OCI-LY1 (cell line): Measurements from ENCODE around the gene SLC2A3.
"Not testable (repeated sequence)": the region's sequence is repeated elsewhere in the genome, so short reads cannot be mapped to it uniquely, and the experiment has no call there.

Experiments used
- H2AFZ ChIP-seq: fragments of 200-600 bp; sonication (generic), shearing (Covaris generic); 2 replicates; pipeline ENCODE4 v1.6.0; 2014; ENCODE audit warnings: antibody characterized with exemption, mild to moderate bottlenecking, low read length
- H3F3A ChIP-seq: fragments of 200-600 bp; sonication (generic), shearing (Covaris generic); 2 replicates; pipeline ENCODE4 v1.6.0; 2014; ENCODE audit warnings: mild to moderate bottlenecking, antibody characterized with exemption, low read length, moderate library complexity; ENCODE audit not compliant: insufficient read depth
- H3K27ac ChIP-seq: fragments of 200-600 bp; sonication (generic); 2 replicates; pipeline ENCODE4 v1.5.1; 2014; ENCODE audit warnings: low read length, mixed run types, mild to moderate bottlenecking, low read depth; ENCODE audit not compliant: poor library complexity, severe bottlenecking
- H3K27me3 ChIP-seq: fragments of 200-600 bp; sonication (generic); 2 replicates; pipeline ENCODE4 v1.6.0; 2014; ENCODE audit warnings: antibody characterized with exemption, mild to moderate bottlenecking, low read length, moderate library complexity; ENCODE audit not compliant: insufficient read depth
- H3K36me3 ChIP-seq: fragments of 200-600 bp; sonication (generic); 2 replicates; pipeline ENCODE4 v1.6.1; 2014; ENCODE audit warnings: mild to moderate bottlenecking, antibody characterized with exemption, low read length, moderate library complexity, mixed read lengths; ENCODE audit not compliant: insufficient read depth
- H3K4me1 ChIP-seq: fragments of 200-600 bp; sonication (generic); 2 replicates; pipeline ENCODE4 v1.5.1; 2014; ENCODE audit warnings: mild to moderate bottlenecking, low read length, moderate library complexity; ENCODE audit not compliant: insufficient read depth, severe bottlenecking
- H3K4me2 ChIP-seq: fragments of 200-600 bp; sonication (generic), shearing (Covaris generic); 2 replicates; pipeline ENCODE4 v1.6.1; 2014; ENCODE audit warnings: low read length
- H3K4me3 ChIP-seq: fragments of 200-600 bp; sonication (generic); 2 replicates; pipeline ENCODE4 v1.5.1; 2014; ENCODE audit warnings: low read length, low read depth, mild to moderate bottlenecking, mixed read lengths; ENCODE audit not compliant: poor library complexity, severe bottlenecking
- H3K79me2 ChIP-seq: fragments of 200-600 bp; shearing (Covaris generic); 2 replicates; pipeline ENCODE4 v1.6.1; 2016; ENCODE audit warnings: mixed run types, low read length, mixed read lengths; ENCODE audit not compliant: insufficient read depth
- H3K9ac ChIP-seq: fragments of 200-600 bp; sonication (generic), shearing (Covaris generic); 2 replicates; pipeline ENCODE4 v1.6.1; 2014; ENCODE audit warnings: mild to moderate bottlenecking, low read length, mixed read lengths
- H3K9me2 ChIP-seq: fragments of 200-600 bp; sonication (generic), shearing (Covaris generic); 2 replicates; pipeline ENCODE4 v1.6.1; 2014; ENCODE audit warnings: low read depth, mild to moderate bottlenecking, low read length, mixed read lengths
- H3K9me3 ChIP-seq: fragments of 200-600 bp; shearing (Covaris generic); 2 replicates; pipeline ENCODE4 v1.6.1; 2014; ENCODE audit warnings: low read length, mixed read lengths
- H4K20me1 ChIP-seq: fragments of 200-600 bp; sonication (generic), shearing (Covaris generic); 2 replicates; pipeline ENCODE4 v1.6.0; 2016; ENCODE audit warnings: mild to moderate bottlenecking, low read length; ENCODE audit not compliant: insufficient read depth
- EZH2 ChIP-seq: fragments of 200-600 bp; sonication (generic), shearing (Covaris generic); IDR thresholded peaks from 2 replicates; pipeline ENCODE4 v1.8.0; 2017; ENCODE audit warnings: borderline replicate concordance, mixed run types, mild to moderate bottlenecking, antibody characterized with exemption, low read length, moderate library complexity, mixed read lengths
- TF ChIP-seq, protein P1 (sequence below): fragments of 200-600 bp; sonication (generic), shearing (Covaris generic); IDR thresholded peaks from 2 replicates; pipeline ENCODE4 v1.5.1; 2017; ENCODE audit warnings: mild to moderate bottlenecking, antibody characterized with exemption, low read length, moderate library complexity, mixed read lengths

The SLC2A3 gene

DNA sequence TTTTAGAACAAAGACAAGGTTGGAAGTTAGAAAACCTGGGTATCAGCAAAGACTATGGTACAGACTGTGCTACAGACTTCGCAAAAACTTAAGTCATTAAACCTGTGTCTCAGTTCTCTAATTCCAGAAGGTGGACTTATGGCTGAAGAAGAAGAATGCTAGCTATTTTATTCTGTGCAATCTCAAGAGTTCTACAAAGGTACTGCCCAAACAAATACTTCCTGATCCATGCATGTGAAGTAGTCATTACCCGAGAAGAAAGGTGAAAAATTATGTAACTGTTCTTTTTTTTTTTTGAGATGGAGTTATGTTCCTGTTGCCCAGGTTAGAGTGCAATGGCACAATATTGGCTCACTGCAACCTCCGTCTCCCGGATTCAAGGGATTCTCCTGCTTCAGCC is 45.5 kb upstream of the SLC2A3 start:
- no peak overlapping the region for H3K9ac ChIP-seq
- no peaks in the 10 kb centered on the region for H3K9me2 ChIP-seq
- H3F3A ChIP-seq = no peaks in the 10 kb centered on the region
- no peaks in the 10 kb centered on the region for H3K36me3 ChIP-seq
- H3K4me2 ChIP-seq = no peak overlapping the region
- H3K79me2 ChIP-seq = no peaks in the 10 kb centered on the region
- no peak overlapping the region for H2AFZ ChIP-seq
- H3K4me1 ChIP-seq = no peaks in the 10 kb centered on the region
- no peak for TF ChIP-seq EZH2
- TF ChIP-seq, protein P1, sequence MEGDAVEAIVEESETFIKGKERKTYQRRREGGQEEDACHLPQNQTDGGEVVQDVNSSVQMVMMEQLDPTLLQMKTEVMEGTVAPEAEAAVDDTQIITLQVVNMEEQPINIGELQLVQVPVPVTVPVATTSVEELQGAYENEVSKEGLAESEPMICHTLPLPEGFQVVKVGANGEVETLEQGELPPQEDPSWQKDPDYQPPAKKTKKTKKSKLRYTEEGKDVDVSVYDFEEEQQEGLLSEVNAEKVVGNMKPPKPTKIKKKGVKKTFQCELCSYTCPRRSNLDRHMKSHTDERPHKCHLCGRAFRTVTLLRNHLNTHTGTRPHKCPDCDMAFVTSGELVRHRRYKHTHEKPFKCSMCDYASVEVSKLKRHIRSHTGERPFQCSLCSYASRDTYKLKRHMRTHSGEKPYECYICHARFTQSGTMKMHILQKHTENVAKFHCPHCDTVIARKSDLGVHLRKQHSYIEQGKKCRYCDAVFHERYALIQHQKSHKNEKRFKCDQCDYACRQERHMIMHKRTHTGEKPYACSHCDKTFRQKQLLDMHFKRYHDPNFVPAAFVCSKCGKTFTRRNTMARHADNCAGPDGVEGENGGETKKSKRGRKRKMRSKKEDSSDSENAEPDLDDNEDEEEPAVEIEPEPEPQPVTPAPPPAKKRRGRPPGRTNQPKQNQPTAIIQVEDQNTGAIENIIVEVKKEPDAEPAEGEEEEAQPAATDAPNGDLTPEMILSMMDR = no peak
- no peaks in the 10 kb centered on the region for H4K20me1 ChIP-seq
- H3K27me3 ChIP-seq = no peaks in the 10 kb centered on the region
- no peaks in the 10 kb centered on the region for H3K9me3 ChIP-seq
- no peak overlapping the region for H3K27ac ChIP-seq
- H3K4me3 ChIP-seq = no peak overlapping the region

DNA sequence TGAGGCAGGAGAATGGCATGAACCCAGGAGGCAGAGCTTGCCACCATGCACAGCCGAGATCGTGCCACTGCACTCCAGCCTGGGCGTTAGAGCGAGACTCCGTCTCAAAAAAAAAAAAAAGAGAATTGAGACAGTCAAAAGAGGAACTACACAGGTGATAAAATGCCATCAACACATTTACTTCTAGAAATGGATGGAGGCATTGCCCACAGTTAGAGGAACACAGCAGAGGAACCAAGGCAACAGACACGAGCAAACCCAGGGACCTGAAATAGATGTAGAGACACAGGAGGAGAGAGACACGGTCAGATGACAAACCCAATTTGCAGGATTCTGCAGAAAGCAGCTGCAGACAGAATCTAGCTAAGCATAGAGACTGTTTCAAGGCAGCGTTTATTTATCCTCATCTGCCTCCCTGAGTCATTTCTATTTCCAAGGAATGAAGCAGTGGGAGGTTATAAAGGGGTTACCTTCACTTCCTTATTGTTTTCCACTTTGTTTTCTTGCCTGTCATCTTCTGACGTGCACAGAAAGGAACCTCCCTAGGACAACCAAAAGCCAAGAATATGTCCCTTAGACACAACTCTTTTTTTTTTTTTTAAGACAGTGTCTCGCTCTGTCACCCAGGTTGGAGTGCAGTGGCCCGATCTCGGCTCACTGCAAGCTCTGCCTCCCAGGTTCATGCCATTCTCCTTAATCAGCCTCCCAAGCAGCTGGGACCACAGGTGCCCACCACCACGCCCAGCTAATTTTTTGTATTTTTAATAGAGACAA is 41.6 kb upstream of the SLC2A3 start:
- not testable (repeated sequence) for H3K9ac ChIP-seq, H3K9me2 ChIP-seq, H3K79me2 ChIP-seq, H3K36me3 ChIP-seq, H2AFZ ChIP-seq, H3K9me3 ChIP-seq, H3K4me2 ChIP-seq, H3K4me1 ChIP-seq, H4K20me1 ChIP-seq, H3K4me3 ChIP-seq, H3K27ac ChIP-seq, H3F3A ChIP-seq, H3K27me3 ChIP-seq

DNA sequence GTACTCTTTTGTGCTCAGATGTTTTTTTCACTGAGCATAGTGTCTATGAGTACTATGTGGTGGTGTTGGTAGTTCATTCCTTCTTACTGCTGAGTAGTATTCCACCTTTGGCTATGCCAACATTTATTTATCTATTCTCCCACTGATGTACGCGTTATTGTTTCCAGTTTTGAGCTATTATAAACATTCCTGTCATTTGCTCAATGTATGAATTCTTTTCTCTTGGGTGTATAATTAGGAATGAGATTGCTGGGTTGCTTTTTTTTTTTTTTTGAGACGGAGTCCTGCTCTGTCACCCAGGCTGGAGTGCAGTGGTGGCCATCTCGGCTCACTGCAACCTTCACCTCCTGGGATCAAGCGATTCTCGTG is 37.5 kb upstream of the SLC2A3 start:
- TF ChIP-seq, protein P1 = no peak
- no peak for TF ChIP-seq EZH2
- Histone ChIP-seq H3K36me3 (no peaks in the 10 kb centered on the region), H3K79me2 (no peaks in the 10 kb centered on the region), H2AFZ (no peak overlapping the region), H3K27ac (no peak overlapping the region), H3K4me3 (no peak overlapping the region), H3K9me2 (no peaks in the 10 kb centered on the region), H3K9me3 (no peaks in the 10 kb centered on the region), H3K27me3 (no peaks in the 10 kb centered on the region), H3K4me1 (peaks cover 15% of the 10 kb centered on the region), H4K20me1 (no peaks in the 10 kb centered on the region), H3K4me2 (no peak overlapping the region), H3F3A (no peaks in the 10 kb centered on the region), H3K9ac (no peak overlapping the region)

DNA sequence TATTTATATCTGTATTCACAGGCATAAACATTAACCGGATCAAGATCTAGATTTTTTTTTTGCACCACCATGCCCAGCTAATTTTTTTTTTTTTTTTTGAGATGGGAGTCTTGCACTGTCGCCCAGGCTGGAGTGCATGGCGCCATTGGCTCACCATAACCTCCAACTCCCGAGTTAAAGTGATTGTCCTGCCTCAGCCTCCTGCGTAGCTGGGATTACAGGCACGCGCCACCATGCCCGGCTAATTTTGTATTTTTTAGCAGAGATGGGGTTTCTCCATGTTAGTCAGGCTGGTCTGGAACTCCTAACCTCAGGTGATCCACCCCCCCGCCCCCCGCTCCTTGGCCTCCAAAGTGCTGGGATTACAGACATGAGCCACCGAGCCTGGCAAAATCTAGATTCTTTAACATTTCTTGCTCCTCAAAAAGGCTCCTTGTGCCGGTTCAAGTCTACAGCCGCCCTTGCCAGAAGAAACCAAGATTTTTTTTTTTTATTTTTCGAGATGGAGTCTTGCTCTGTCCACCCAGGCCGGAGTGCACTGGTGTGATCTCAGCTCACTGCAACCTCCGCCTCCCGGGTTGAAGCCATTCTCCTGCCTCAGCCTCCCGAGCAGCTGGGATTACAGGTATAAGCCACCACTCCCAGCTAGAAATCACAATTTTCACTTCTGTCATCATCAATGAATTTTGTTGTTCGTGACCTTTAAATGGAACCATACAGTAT is 36.9 kb upstream of the SLC2A3 start:
- H3K4me2 ChIP-seq = no peak overlapping the region
- H4K20me1 ChIP-seq = no peaks in the 10 kb centered on the region
- no peaks in the 10 kb centered on the region for H3K79me2 ChIP-seq
- no peaks in the 10 kb centered on the region for H3K9me3 ChIP-seq
- H3K27ac ChIP-seq = no peak overlapping the region
- no peak overlapping the region for H3K4me3 ChIP-seq
- H3K27me3 ChIP-seq = no peaks in the 10 kb centered on the region
- H3K4me1 ChIP-seq = peaks cover 15% of the 10 kb centered on the region
- no peaks in the 10 kb centered on the region for H3K9me2 ChIP-seq
- no peaks in the 10 kb centered on the region for H3F3A ChIP-seq
- no peaks in the 10 kb centered on the region for H3K36me3 ChIP-seq
- H2AFZ ChIP-seq = no peak overlapping the region
- no peak overlapping the region for H3K9ac ChIP-seq
- TF ChIP-seq EZH2 = no peak
- TF ChIP-seq, protein P1 = no peak

DNA sequence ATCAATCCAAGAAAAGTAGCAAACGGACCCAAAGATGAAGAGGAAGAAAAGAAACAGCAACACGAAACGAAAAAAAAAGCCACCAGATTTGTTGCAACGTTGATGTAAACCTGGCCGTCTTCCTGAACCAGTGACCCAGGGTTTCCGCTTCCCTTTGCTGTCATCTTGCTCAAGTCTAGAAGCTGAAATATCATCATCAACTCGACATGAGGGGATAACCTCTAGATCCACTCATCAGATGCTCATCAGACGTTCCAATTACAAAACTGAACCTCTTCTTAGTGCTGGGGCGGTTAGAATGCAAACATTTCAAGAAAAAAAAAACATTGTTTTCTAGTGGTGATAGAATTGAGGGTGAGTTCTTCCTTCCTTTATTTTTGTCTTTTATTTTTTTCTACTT is 36.3 kb upstream of the SLC2A3 start:
- not testable (repeated sequence) for H3F3A ChIP-seq, H3K79me2 ChIP-seq, H2AFZ ChIP-seq, H3K4me2 ChIP-seq, H3K4me3 ChIP-seq, H3K9me2 ChIP-seq, H3K36me3 ChIP-seq, H4K20me1 ChIP-seq, H3K9ac ChIP-seq, H3K27me3 ChIP-seq, H3K27ac ChIP-seq, H3K9me3 ChIP-seq
- peaks cover 15% of the 10 kb centered on the region for H3K4me1 ChIP-seq
